K562 (cell line): ENCODE data around the gene HOXB5. TPM values are rescaled to one million over a fixed set of nuclear protein-coding genes. Genes with fewer than 3 reads are reported as not detected.

Source experiments
- ATF1 ChIP-seq, 2 experiments: fragments of 450-650 bp in 1 of 2; IDR thresholded peaks; 2 replicates each; pipeline ENCODE4 v1.6.1; 2016; ENCODE audit warnings: missing compliant biosample characterization in 1 of 2, missing genetic modification characterization in 1 of 2
- CBX3 ChIP-seq, 2 experiments: IDR thresholded peaks; 1 replicate in 1 of 2; 2 replicates in 1 of 2; pipeline ENCODE4 v1.6.1; 2012; ENCODE audit warnings: inconsistent platforms in 2 of 2, low read length in 2 of 2, borderline replicate concordance in 1 of 2, control low read depth in 1 of 2
- CHD1 ChIP-seq: fragments of 200-600 bp; sonication (generic); IDR thresholded peaks from one replicate; pipeline ENCODE4 v1.6.1; 2012; ENCODE audit warnings: mild to moderate bottlenecking, moderate library complexity, low read length, inconsistent platforms
- HMG20A ChIP-seq: fragments of 450-650 bp; formaldehyde crosslinking; conservative IDR thresholded peaks from 2 replicates; pipeline ENCODE4 v1.4.0; 2020; ENCODE audit warnings: mild to moderate bottlenecking, mixed read lengths
- HNRNPUL1 ChIP-seq: fragments of 200-400 bp; formaldehyde crosslinking; IDR thresholded peaks from 2 replicates; pipeline ENCODE4 v1.6.1; 2017; ENCODE audit warnings: low read length
- HSF4 ChIP-seq: fragments of 250-450 bp; sonication (Bioruptor Pico); IDR thresholded peaks from 2 replicates; pipeline ENCODE4 v2.1.2; 2022; ENCODE audit warnings: mild to moderate bottlenecking, moderate library complexity, borderline replicate concordance
- IRF2 ChIP-seq: sonication (generic); formaldehyde crosslinking; IDR thresholded peaks from 2 replicates; pipeline ENCODE4 v1.8.1; 2022; ENCODE audit warnings: mild to moderate bottlenecking, missing genetic modification reagents
- LEF1 ChIP-seq: fragments of 450-650 bp; IDR thresholded peaks from 2 replicates; pipeline ENCODE4 v1.6.1; 2016; ENCODE audit warnings: mild to moderate bottlenecking
- NELFE ChIP-seq: IDR thresholded peaks from 2 replicates; pipeline ENCODE4 v1.6.1; 2011; ENCODE audit warnings: mild to moderate bottlenecking; ENCODE audit not compliant: insufficient read depth, insufficient read length
- PHF8 ChIP-seq: fragments of 200-600 bp; sonication (generic); IDR thresholded peaks from 2 replicates; pipeline ENCODE4 v1.6.1; 2012; ENCODE audit warnings: mixed run types, mild to moderate bottlenecking, inconsistent platforms, low read length, moderate library complexity, borderline replicate concordance
- POLR2A ChIP-seq: fragments of 450-650 bp; conservative IDR thresholded peaks from 2 replicates; pipeline ENCODE4 v1.6.1; 2016
- SMC3 ChIP-seq: conservative IDR thresholded peaks from 2 replicates; pipeline ENCODE4 v1.6.1; 2011; ENCODE audit warnings: low read depth, low read length, improper control_type of control experiment; ENCODE audit not compliant: insufficient read depth
- SOX6 ChIP-seq: fragments of 450-650 bp; IDR thresholded peaks from 2 replicates; pipeline ENCODE4 v1.6.1; 2014; ENCODE audit warnings: mild to moderate bottlenecking
- TCF7 ChIP-seq: sonication (generic); IDR thresholded peaks from 2 replicates; pipeline ENCODE4 v1.6.1; 2016; ENCODE audit warnings: antibody characterized with exemption, borderline replicate concordance
- UBTF ChIP-seq, 2 experiments: IDR thresholded peaks; 2 replicates each; pipeline ENCODE4 v1.6.1; 2012; ENCODE audit warnings: improper control_type of control experiment in 2 of 2, low read depth in 2 of 2, low read length in 2 of 2, borderline replicate concordance in 1 of 2
- ZBTB33 ChIP-seq: sonication (generic); formaldehyde crosslinking; IDR thresholded peaks from 2 replicates; pipeline ENCODE4 v1.8.1; 2023; ENCODE audit warnings: mild to moderate bottlenecking, missing genetic modification reagents
- ZBTB8A ChIP-seq: fragments of 450-650 bp; IDR thresholded peaks from 2 replicates; pipeline ENCODE4 v1.6.1; 2018; ENCODE audit warnings: mild to moderate bottlenecking, moderate library complexity; ENCODE audit not compliant: partially characterized antibody
- ZMIZ1 ChIP-seq, 2 experiments: fragments of 150-350 bp in 1 of 2; IDR thresholded peaks; 2 replicates each; pipeline ENCODE4 v1.6.1; 2012 to 2016; ENCODE audit warnings: low read depth in 2 of 2, low read length in 2 of 2, mild to moderate bottlenecking in 1 of 2, moderate library complexity in 1 of 2
- ZSCAN29 ChIP-seq: fragments of 450-650 bp; IDR thresholded peaks from 2 replicates; pipeline ENCODE4 v1.6.1; 2017
- polyA plus RNA-seq, 8 experiments: library from polyadenylated mRNA; depleted of rRNA in 4 of 8; stranded (reverse) in 5 of 8; unstranded in 3 of 8; fragments of >200 nt; fragmentation: Nextera tagmentation in 2 of 8; fragmentation: Illumina TruSeq in 1 of 8; extraction: Ambion mirVana in 2 of 8; extraction: Trizol in 1 of 8; gene quantifications; 2 replicates each; pipeline versions ENCODE4 v1.2.1 to v1.2.3, GENCODE V29; 2011 to 2014; ENCODE audit warnings: inconsistent platforms in 1 of 8, missing spikeins in 1 of 8
- total RNA-seq, 7 experiments: library from RNA; depleted of rRNA in 6 of 7; stranded (reverse); fragments of >200 nt in 6 of 7; fragmentation: Illumina TruSeq in 2 of 7; extraction: Trizol in 2 of 7; gene quantifications; 2 replicates each; pipeline versions ENCODE4 v1.2.1 to v1.2.3, GENCODE V29; 2011 to 2021; ENCODE audit warnings: low replicate concordance in 1 of 7
- TF ChIP-seq, protein P1 (sequence below): sonication (generic); formaldehyde crosslinking; IDR thresholded peaks from 2 replicates; pipeline ENCODE4 v1.9.0; 2022; ENCODE audit warnings: mild to moderate bottlenecking, missing genetic modification reagents

Gene HOXB5
- total and polyA plus RNA-seq, 9 of the 15 experiments (the other 6 are each of a cell fraction or from before 2014, with no cell fraction given) = 0.24 to 2.7 (median 0.65) TPM

DNA sequence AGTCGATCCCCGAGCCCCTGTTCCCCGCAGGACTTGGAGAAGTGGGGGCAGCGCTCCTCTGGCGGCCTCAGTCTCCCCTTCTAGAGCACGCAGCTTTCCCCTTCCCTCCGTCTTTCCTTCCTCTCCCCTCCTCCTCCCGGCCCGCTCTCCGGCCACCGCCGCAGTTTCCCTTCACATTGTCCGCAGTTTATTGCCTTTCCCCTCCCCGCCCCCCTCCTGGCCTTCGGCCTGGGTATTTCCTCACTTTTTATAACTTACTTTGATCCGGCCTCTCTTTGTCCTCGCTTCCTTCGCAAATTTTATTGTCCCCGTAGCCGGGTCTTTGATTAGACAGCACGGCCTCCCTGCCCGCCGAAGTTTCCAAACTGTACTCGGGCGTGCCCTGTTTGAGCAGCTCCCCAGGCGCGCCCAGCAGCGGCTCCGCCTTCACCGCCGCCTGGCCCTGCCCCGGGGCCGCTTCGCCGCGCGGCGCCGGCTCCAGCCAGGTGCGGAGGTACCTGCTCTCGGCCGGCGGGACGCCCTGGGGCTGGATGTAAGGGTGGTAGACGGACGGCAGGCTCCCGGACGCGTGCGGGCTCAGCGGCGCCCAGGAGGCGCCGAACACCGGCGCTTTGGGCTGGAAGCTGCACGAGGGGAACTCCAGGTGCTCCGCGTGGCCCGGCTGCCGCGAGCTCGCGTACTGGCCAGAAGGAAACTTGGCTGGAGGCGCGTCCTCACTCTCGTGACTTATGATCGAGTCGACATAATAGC, 32.1 kb upstream of the HOXB5 start (continued):
- TF ChIP-seq IRF2 (CRISPR knock-in tag) (no peak), HSF4 (CRISPR knock-in tag) (no peak), HNRNPUL1 (no peak), LEF1 (no peak), HMG20A (no peak), SMC3 (0 out of 2 replicates have a peak, but pooled peaks have one; percentile 3), PHF8 (peak; percentile 47; the same call in 1 of the 2 replicates), UBTF (IDR thresholded peaks at IDR 0.05; ENCODE audit: borderline replicate concordance in 1 of 2, low read depth in 2 of 2, low read length in 2 of 2) (peak in 1 of 2 experiments; percentile 58; a peak in 2 of 4 replicates), ZSCAN29 (no peak), POLR2A (peak; percentile 67), SOX6 (no peak), ZBTB33 (CRISPR knock-in tag) (no peak), ZBTB8A (no peak), CBX3 (IDR thresholded peaks at IDR 0.05; ENCODE audit: borderline replicate concordance in 1 of 2, low read length in 2 of 2) (no peak), ZMIZ1 (IDR thresholded peaks at IDR 0.05; ENCODE audit: low read depth in 2 of 2, low read length in 2 of 2) (0 out of 4 replicates have a peak, but pooled peaks of 1 of the 2 experiments have one; percentile 12), TCF7 (0 out of 2 replicates have a peak, but pooled peaks have one; percentile 35), CHD1 (peak; percentile 93), NELFE (no peak), ATF1 (CRISPR knock-in tag; IDR thresholded peaks at IDR 0.05) (no peak), ATF1 (tag; IDR thresholded peaks at IDR 0.05) (no peak)
- TF ChIP-seq, protein P1, sequence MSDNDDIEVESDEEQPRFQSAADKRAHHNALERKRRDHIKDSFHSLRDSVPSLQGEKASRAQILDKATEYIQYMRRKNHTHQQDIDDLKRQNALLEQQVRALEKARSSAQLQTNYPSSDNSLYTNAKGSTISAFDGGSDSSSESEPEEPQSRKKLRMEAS (CRISPR knock-in tag) = 0 out of 2 replicates have a peak, but pooled peaks have one; percentile 38
